ENCODE measurements around the gene POLE3. TPM values are rescaled to one million over a fixed set of nuclear protein-coding genes. Genes with fewer than 3 reads are reported as not detected.

Gene POLE3
- total RNA-seq, 1 donor from 2014 or later: 49.5 TPM

DNA sequence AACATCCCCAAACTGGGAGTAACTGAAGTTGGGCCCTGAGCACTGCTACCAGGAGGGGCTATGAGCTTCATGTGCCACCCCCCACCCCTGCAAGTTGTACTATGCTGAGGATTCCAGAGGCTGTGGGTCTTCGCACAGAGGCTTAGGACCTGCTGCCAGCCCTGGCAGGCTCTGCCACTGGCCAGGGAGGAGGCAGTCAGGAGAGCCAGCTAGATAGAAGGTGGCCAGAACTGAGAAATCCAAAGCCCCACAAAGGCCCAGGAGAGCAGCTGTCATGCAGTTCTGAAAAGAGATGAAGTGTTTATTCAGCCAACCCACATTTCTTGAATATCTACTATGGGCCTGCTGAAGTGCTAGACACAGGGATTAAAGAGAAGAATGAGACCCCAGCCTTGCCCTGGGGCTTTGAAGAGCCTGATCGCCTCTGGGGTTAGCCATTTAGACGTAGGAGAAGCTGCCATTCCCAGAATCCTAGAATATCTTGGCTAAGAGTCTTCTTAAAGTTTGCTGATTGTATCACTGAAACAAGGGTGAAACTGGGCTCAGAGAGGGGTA, 10.8 kb downstream of the POLE3 start:
- no peaks in the 10 kb centered on the region for H3K27me3 Mint-ChIP-seq (ENCODE audit: low read depth)
- no peak for DNase-seq (ENCODE audit: low spot score in 2 of 2, unreplicated experiment in 2 of 2)
- peak overlapping the region; percentile 88 for H3K27ac Mint-ChIP-seq
- peak overlapping the region; percentile 88 for H3K4me3 Mint-ChIP-seq
- H3K9me3 Mint-ChIP-seq: no peaks in the 10 kb centered on the region
- TF ChIP-seq, protein P1, sequence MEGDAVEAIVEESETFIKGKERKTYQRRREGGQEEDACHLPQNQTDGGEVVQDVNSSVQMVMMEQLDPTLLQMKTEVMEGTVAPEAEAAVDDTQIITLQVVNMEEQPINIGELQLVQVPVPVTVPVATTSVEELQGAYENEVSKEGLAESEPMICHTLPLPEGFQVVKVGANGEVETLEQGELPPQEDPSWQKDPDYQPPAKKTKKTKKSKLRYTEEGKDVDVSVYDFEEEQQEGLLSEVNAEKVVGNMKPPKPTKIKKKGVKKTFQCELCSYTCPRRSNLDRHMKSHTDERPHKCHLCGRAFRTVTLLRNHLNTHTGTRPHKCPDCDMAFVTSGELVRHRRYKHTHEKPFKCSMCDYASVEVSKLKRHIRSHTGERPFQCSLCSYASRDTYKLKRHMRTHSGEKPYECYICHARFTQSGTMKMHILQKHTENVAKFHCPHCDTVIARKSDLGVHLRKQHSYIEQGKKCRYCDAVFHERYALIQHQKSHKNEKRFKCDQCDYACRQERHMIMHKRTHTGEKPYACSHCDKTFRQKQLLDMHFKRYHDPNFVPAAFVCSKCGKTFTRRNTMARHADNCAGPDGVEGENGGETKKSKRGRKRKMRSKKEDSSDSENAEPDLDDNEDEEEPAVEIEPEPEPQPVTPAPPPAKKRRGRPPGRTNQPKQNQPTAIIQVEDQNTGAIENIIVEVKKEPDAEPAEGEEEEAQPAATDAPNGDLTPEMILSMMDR (IDR thresholded peaks at IDR 0.05; ENCODE audit: unreplicated experiment): no peak
- H3K4me1 Mint-ChIP-seq: peaks cover 28% of the 10 kb centered on the region
- H3K36me3 Mint-ChIP-seq: peaks cover 5% of the 10 kb centered on the region

DNA sequence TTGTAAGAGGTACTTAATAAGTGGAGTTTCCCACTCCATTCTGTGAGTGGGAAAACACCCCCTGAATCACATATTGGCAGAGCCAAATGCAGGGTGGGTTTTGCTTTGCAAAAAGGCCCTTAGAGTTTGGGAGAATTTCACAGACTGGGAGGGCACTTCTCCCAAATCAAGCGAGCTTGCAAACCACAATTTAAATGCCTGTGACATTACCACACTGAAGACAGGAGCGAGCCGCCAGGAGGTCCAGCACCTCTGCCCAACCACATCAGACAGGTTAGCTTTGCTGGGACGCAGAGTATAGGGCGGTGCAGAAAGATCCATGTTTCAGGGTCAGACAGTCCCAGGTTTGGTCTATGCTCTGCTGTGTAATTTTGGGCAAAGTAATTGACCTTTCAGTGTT, 11.7 kb downstream of the POLE3 start:
- no peaks in the 10 kb centered on the region for H3K9me3 Mint-ChIP-seq
- peaks cover 28% of the 10 kb centered on the region for H3K4me1 Mint-ChIP-seq
- no peak for DNase-seq (ENCODE audit: low spot score in 2 of 2, unreplicated experiment in 2 of 2)
- peaks cover 5% of the 10 kb centered on the region for H3K36me3 Mint-ChIP-seq
- H3K4me3 Mint-ChIP-seq: peak overlapping the region; percentile 88
- H3K27ac Mint-ChIP-seq: peak overlapping the region; percentile 30
- no peaks in the 10 kb centered on the region for H3K27me3 Mint-ChIP-seq (ENCODE audit: low read depth)
- TF ChIP-seq, protein P1 (IDR thresholded peaks at IDR 0.05; ENCODE audit: unreplicated experiment): no peak

DNA sequence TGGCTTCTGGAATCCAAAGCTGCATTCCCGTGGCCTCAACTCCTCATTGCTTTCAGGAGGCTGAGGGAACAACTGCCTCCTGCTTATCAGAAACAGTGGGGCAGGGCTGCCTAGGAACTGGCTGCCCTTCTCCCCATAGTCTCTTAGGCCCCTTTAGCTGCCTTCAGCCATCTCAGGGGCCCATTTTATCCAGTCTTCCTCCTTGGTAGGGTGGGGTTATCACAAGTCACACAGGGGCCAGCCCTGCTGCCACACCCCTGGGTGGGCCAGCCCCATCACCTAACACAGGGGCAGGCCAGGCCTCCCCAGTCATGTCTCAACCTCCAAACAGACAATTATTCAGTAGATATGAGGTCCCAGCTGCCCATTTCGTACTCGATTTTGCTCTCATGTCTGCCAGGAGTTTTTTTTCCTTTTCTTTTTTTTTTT, 13.3 kb downstream of the POLE3 start:
- Mint-ChIP-seq H3K9me3 (no peaks in the 10 kb centered on the region), H3K27ac (no peak overlapping the region), H3K36me3 (peaks cover 12% of the 10 kb centered on the region), H3K4me3 (no peak overlapping the region), H3K4me1 (peaks cover 28% of the 10 kb centered on the region), H3K27me3 (ENCODE audit: low read depth) (no peaks in the 10 kb centered on the region)
- TF ChIP-seq, protein P1 (IDR thresholded peaks at IDR 0.05; ENCODE audit: unreplicated experiment): no peak
- no peak for DNase-seq (ENCODE audit: low spot score in 2 of 2, unreplicated experiment in 2 of 2)

DNA sequence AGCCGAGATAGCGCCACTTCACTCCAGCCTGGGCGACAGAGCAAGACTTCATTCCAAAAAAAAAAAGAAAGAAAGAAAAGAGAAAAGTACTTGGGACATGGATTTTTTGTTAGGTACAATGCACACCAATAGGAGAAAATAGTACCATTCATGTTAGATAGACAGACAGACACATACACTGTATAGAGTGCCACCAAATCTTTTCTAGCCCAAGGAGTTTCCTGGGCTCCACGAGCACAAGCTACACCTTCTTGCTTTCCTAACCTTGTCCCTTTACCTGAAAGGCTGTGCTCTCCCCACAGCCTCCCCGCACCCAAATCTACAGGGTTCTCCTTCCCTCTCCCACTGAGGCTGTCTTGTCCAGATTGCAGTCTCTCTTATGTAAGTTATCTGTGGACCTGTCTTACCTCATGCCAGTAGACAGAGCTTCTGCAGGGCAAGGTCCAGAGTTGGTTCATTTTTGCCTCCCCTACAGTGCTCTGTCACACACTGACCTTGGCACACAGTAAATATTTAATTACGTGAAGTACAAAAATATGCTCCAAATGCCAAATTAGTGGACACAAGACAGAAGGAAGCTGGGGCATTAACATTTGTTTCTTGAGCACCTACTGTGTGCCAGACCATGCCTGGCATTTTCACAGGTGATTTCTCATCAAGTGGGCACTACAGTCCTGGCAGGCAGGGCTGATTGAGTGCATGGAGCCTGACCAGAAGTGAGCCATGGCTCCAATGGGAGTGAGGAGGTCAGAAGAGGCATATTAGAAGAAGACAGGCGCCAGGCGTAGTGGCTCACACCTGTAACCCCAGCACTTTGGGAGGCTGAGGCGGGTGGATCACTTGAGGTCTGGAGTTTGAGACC, 15.2 kb downstream of the POLE3 start:
- Mint-ChIP-seq H3K4me3 (no peak overlapping the region), H3K27ac (no peak overlapping the region), H3K9me3 (no peaks in the 10 kb centered on the region), H3K36me3 (peaks cover 19% of the 10 kb centered on the region), H3K27me3 (ENCODE audit: low read depth) (no peaks in the 10 kb centered on the region), H3K4me1 (peaks cover 21% of the 10 kb centered on the region)
- TF ChIP-seq, protein P1 (IDR thresholded peaks at IDR 0.05; ENCODE audit: unreplicated experiment): no peak
- DNase-seq (ENCODE audit: low spot score in 2 of 2, unreplicated experiment in 2 of 2): no peak

DNA sequence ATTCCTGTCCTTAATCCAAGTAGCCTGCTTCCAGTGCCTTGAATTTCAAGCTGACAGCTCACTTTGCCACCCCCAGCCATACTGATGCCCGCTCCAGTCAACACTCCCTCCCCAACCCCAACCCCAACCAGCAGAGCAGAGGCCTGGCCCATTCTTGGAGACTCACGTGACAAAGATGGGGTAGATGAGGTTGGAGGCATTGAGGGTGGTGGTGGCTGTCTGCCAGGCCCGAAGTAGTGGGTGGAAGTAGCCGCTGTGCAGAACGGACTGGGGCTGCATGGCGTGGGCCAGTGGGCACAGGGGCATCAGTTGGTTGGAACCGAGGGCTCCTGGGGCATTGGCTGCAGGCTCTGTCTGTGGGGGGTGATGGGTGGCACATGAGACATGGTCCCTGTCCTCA, 17.2 kb downstream of the POLE3 start:
- no peaks in the 10 kb centered on the region for H3K27me3 Mint-ChIP-seq (ENCODE audit: low read depth)
- DNase-seq (ENCODE audit: low spot score in 2 of 2, unreplicated experiment in 2 of 2): no peak
- peaks cover 25% of the 10 kb centered on the region for H3K36me3 Mint-ChIP-seq
- no peaks in the 10 kb centered on the region for H3K9me3 Mint-ChIP-seq
- H3K27ac Mint-ChIP-seq: no peak overlapping the region
- H3K4me3 Mint-ChIP-seq: no peak overlapping the region
- peaks cover 9% of the 10 kb centered on the region for H3K4me1 Mint-ChIP-seq
- TF ChIP-seq, protein P1 (IDR thresholded peaks at IDR 0.05; ENCODE audit: unreplicated experiment): no peak

Measured in mesothelial cell of epicardium (in vitro differentiated cells).